BJ (cell line): Measurements from ENCODE around the gene MROH7. TPM values are rescaled to one million over a fixed set of nuclear protein-coding genes. Genes with fewer than 3 reads are reported as not detected.

Experiments
- CTCF ChIA-PET: fragments of 350-600 bp; formaldehyde crosslinking; extraction: SDS; loops from one replicate; lab custom pipeline; 2021; ENCODE audit warnings: antibody characterized with exemption, inconsistent platforms; lab: Yijun Ruan, JAX
- POLR2A ChIA-PET: fragments of 300-600 bp; sonication (Branson Sonifier 250); formaldehyde crosslinking; extraction: SDS; loops from one replicate; lab custom pipeline; 2021; ENCODE audit warnings: antibody characterized with exemption; lab: Charles Lee
- DNase-seq: peaks from one replicate; pipeline ENCODE4 v3.0.0-alpha.2; 2011; ENCODE audit warnings: low read depth
- H3K27me3 ChIP-seq: 2 replicates; pipeline ENCODE4 v1.6.0; 2011; ENCODE audit warnings: low read length; ENCODE audit not compliant: control insufficient read depth, insufficient read depth
- H3K36me3 ChIP-seq: 2 replicates; pipeline ENCODE4 v1.5.1; 2011; ENCODE audit warnings: low read length; ENCODE audit not compliant: control insufficient read depth, insufficient read depth
- H3K4me3 ChIP-seq: 2 replicates; pipeline ENCODE4 v1.5.1; 2011; ENCODE audit warnings: low read depth, mild to moderate bottlenecking, control low read depth, low read length
- CTCF ChIP-seq: IDR thresholded peaks from 2 replicates; pipeline ENCODE4 v1.5.1; 2011; ENCODE audit warnings: low read depth, mild to moderate bottlenecking, control low read depth, inconsistent platforms, low read length, moderate library complexity; ENCODE audit not compliant: insufficient read depth
- polyA plus RNA-seq: library from polyadenylated mRNA; depleted of rRNA; stranded (reverse); fragments of >200 nt; gene quantifications from 2 replicates; pipeline ENCODE4 v1.2.3, GENCODE V29; 2011

MROH7 gene
- polyA plus RNA-seq, 1 experiment: 0.10 TPM

- ChIA-PET CTCF (interaction anchor here (1.2 kb wide), 1 partner anchor 311 kb away, joined by 4 read pairs; no protein-coding TSS in a partner anchor), POLR2A (no interaction called here)
- Histone ChIP-seq H3K36me3 (no peaks in the 10 kb centered on the region), H3K4me3 (no peak overlapping the region), H3K27me3 (peaks cover 4% of the 10 kb centered on the region)
- no peak for TF ChIP-seq CTCF
- no peak for DNase-seq
Measured at GRCh38 chr1:54711536-54711935, 70.0 kb downstream of the MROH7 start.

GRCh38 chr1:54714881-54715492 lies 73.4 kb downstream of the MROH7 start:
- ChIA-PET CTCF (no interaction called here), POLR2A (no interaction called here)
- Histone ChIP-seq H3K27me3 (peaks cover 2% of the 10 kb centered on the region), H3K4me3 (peak overlapping the region; percentile 76; the same call in 1 of the 2 replicates), H3K36me3 (peaks cover 3% of the 10 kb centered on the region; the same call in 1 of the 2 replicates)
- no peak for DNase-seq
- TF ChIP-seq CTCF: no peak

- POLR2A ChIA-PET: no interaction called here
- H3K27me3 ChIP-seq: peaks cover 1% of the 10 kb centered on the region
- H3K4me3 ChIP-seq: peak within 1 kb of the TSS; percentile 76
- peak; percentile 8 for DNase-seq
- no peak; the same call in 1 of the 2 replicates for TF ChIP-seq CTCF
- CTCF ChIA-PET: no interaction called here
- H3K36me3 ChIP-seq: peaks cover 3% of the 10 kb centered on the region; the same call in 1 of the 2 replicates
Measured at GRCh38 chr1:54715493-54716298, 74.1 kb downstream of the MROH7 start, which contains the start of gene TTC4. TSS of gene TTC4 (plus strand) at chr1:54715861. CDS start at chr1:54715909, 48 bp downstream.

GRCh38 chr1:54716299-54717047 lies 74.9 kb downstream of the MROH7 start:
- peak; percentile 13 for DNase-seq
- no peak for TF ChIP-seq CTCF
- POLR2A ChIA-PET: no interaction called here
- Histone ChIP-seq H3K36me3 (peaks cover 3% of the 10 kb centered on the region; the same call in 1 of the 2 replicates), H3K4me3 (peak overlapping the region; percentile 76), H3K27me3 (no peaks in the 10 kb centered on the region; the same call in none of the 2 replicates)
- CTCF ChIA-PET: interaction anchor here (1.5 kb wide), 1 partner anchor 93 kb away, joined by 4 read pairs; no protein-coding TSS in a partner anchor
